A549 (cell line): Measurements from ENCODE around the gene DCLRE1A.
"Not testable (repeated sequence)": the region's sequence is repeated elsewhere in the genome, so short reads cannot be mapped to it uniquely, and the experiment has no call there.

Source experiments
- CHD2 ChIP-seq: fragments of 150-350 bp; IDR thresholded peaks from 2 replicates; pipeline ENCODE4 v1.6.1; 2014; ENCODE audit warnings: low read length; ENCODE audit not compliant: partially characterized antibody
- FOSL2 ChIP-seq, 2 experiments: fragments of 450-650 bp in 1 of 2; fragments of >200 bp in 1 of 2; sonication (Bioruptor Twin) in 1 of 2; formaldehyde crosslinking; IDR thresholded peaks; 2 replicates each; pipeline versions ENCODE4 v1.5.0 to v1.6.1; 2016 to 2020; ENCODE audit warnings: mild to moderate bottlenecking in 1 of 2, moderate library complexity in 1 of 2
- TP53 ChIP-seq: fragments of 250-450 bp; sonication (Bioruptor Pico); IDR thresholded peaks from 2 replicates; pipeline ENCODE4 v1.5.0; 2021; ENCODE audit warnings: mild to moderate bottlenecking, moderate library complexity
- TF ChIP-seq, protein P1 (sequence below): fragments of >200 bp; sonication (Bioruptor Twin); formaldehyde crosslinking; IDR thresholded peaks from 3 replicates; pipeline ENCODE4 v1.5.1; 2016

GRCh38 chr10:113828567-113828966 lies 25.3 kb downstream of the DCLRE1A start:
- TF ChIP-seq, protein P1, sequence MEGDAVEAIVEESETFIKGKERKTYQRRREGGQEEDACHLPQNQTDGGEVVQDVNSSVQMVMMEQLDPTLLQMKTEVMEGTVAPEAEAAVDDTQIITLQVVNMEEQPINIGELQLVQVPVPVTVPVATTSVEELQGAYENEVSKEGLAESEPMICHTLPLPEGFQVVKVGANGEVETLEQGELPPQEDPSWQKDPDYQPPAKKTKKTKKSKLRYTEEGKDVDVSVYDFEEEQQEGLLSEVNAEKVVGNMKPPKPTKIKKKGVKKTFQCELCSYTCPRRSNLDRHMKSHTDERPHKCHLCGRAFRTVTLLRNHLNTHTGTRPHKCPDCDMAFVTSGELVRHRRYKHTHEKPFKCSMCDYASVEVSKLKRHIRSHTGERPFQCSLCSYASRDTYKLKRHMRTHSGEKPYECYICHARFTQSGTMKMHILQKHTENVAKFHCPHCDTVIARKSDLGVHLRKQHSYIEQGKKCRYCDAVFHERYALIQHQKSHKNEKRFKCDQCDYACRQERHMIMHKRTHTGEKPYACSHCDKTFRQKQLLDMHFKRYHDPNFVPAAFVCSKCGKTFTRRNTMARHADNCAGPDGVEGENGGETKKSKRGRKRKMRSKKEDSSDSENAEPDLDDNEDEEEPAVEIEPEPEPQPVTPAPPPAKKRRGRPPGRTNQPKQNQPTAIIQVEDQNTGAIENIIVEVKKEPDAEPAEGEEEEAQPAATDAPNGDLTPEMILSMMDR = not testable (repeated sequence)
- TF ChIP-seq TP53 (CRISPR knock-in tag); FOSL2 (IDR thresholded peaks at IDR 0.05); FOSL2 (CRISPR knock-in tag; IDR thresholded peaks at IDR 0.05); CHD2: not testable (repeated sequence)
